PFSK-1 (cell line): Measurements from ENCODE around the gene GNG7.

Source experiments
- FOXP2 ChIP-seq: optimal IDR thresholded peaks from 2 replicates; pipeline ENCODE3; 2011; ENCODE audit warnings: borderline replicate concordance, control low read depth, inconsistent platforms; ENCODE audit not compliant: insufficient read depth; ENCODE audit errors: extremely low read length, extremely low read depth
- POLR2AphosphoS5 ChIP-seq: IDR thresholded peaks from 2 replicates; pipeline ENCODE4 v1.6.1; 2012; ENCODE audit warnings: low read depth, mild to moderate bottlenecking, control low read depth, low read length, moderate library complexity
- REST ChIP-seq, 2 experiments: IDR thresholded peaks; 2 replicates each; pipeline versions ENCODE4 v1.6.1 to v1.8.0; 2011 to 2012; ENCODE audit warnings: low read depth in 2 of 2, low read length in 2 of 2, control low read depth in 1 of 2, inconsistent platforms in 1 of 2, mild to moderate bottlenecking in 1 of 2, moderate library complexity in 1 of 2; ENCODE audit not compliant: insufficient read depth in 1 of 2
- TAF1 ChIP-seq: IDR thresholded peaks from 2 replicates; pipeline ENCODE4 v1.6.1; 2012; ENCODE audit warnings: low read length, control low read depth, borderline replicate concordance; ENCODE audit not compliant: insufficient read depth

GRCh38 chr19:2641332-2641698 is 61.2 kb downstream of the GNG7 start:
- TF ChIP-seq POLR2AphosphoS5, result no peak
- no peak for TF ChIP-seq FOXP2
- no peak for TF ChIP-seq TAF1
- no peak for TF ChIP-seq REST (IDR thresholded peaks at IDR 0.05; ENCODE audit: insufficient read depth in 1 of 2, low read depth in 2 of 2, low read length in 2 of 2)
